Mesodermal cell (in vitro differentiated cells): Measurements from ENCODE around the gene TNFRSF4.

Experiments
- H3K27ac ChIP-seq: 2 replicates; pipeline ENCODE4 v1.7.0; 2013; ENCODE audit warnings: mild to moderate bottlenecking, low read depth, low read length, moderate library complexity; ENCODE audit not compliant: severe bottlenecking
- H3K36me3 ChIP-seq: 2 replicates; pipeline ENCODE4 v1.7.1; 2013; ENCODE audit warnings: mild to moderate bottlenecking, low read length, moderate library complexity; ENCODE audit not compliant: control insufficient read depth, insufficient read depth
- H3K4me1 ChIP-seq: one replicate; pipeline ENCODE4 v1.7.1; 2013; ENCODE audit warnings: mild to moderate bottlenecking, low read length; ENCODE audit not compliant: insufficient read depth, control insufficient read depth, poor library complexity, severe bottlenecking
- H3K4me3 ChIP-seq: 2 replicates; pipeline ENCODE4 v1.7.0; 2013; ENCODE audit warnings: low read length, control low read depth, mild to moderate bottlenecking; ENCODE audit not compliant: insufficient read depth, poor library complexity, severe bottlenecking; ENCODE audit errors: extremely low read depth
- H3K9me3 ChIP-seq: 2 replicates; pipeline ENCODE4 v1.7.1; 2013; ENCODE audit warnings: mild to moderate bottlenecking, low read length, moderate library complexity; ENCODE audit not compliant: control insufficient read depth
- WGBS, 2 experiments: methylation state at CpG; one replicate each; pipeline ENCODE4 v1.1.5; 2013; ENCODE audit warnings: missing lambda C conversion rate in 2 of 2; ENCODE audit not compliant: insufficient coverage in 2 of 2; 5-methylcytosine and 5-hydroxymethylcytosine counted together

The TNFRSF4 gene

DNA sequence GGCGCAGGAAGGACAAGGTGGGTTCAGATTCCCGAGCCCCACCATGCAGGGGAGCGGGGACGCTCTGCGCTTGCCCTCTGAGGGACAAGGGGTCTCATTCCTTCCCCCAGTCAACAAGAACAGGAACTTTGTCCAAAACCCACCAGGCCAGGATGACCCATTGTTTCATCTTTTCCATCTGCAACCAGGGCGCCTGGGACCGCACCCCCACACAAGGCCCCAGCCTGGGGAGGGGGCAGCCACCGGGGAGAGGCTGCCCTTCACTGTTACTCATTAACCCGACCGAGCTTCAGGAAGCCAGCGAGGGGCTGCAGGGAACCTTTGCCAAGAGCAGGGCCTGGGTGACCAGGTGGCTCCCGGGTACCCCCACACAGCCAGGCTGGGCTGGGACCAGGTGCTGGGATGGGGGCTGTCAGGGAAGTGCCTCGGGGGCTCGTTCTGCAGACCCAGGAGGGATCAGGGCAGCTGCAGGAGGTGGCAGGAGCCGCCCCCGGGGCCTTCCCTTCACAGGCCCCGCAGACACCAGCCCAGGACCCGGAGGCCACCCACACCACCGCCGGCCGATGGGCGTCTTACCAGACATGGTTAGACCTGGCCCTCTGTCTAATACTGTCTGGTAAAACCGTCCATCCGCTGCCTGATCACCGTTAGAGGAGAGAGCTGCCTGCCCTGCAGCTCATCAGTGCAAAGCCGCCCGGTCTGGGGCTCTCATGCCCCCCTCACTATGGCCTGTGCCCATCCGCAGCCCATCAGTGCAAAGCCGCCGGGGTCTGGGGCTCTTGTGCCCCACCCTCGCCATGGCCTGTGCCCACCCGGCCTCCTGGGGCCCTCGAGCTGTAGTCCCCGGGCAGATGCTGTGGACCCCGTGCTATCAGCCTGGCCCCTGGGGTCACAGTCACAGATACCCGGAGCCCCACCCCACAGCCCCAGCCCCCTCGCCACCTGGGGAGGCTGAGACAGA lies 45.2 kb downstream of the TNFRSF4 start:
- 87 to 90% methylated on average over 35 to 36 of the region's 37 CpGs for WGBS, 2 experiments
- no peaks in the 10 kb centered on the region for H3K9me3 ChIP-seq
- no peak overlapping the region for H3K4me3 ChIP-seq
- H3K27ac ChIP-seq, result no peak overlapping the region
- H3K4me1 ChIP-seq, result peaks cover 15% of the 10 kb centered on the region
- no peaks in the 10 kb centered on the region for H3K36me3 ChIP-seq

- WGBS, 2 experiments, result 93 to 94% methylated on average over 25 to 27 of the region's 36 CpGs
- Histone ChIP-seq H3K27ac (no peak overlapping the region), H3K4me3 (no peak overlapping the region)
Measured at GRCh38 chr1:1167841-1168450, 46.0 kb downstream of the TNFRSF4 start.

GRCh38 chr1:1167398-1167821 lies 46.5 kb downstream of the TNFRSF4 start:
- Histone ChIP-seq H3K4me1 (peaks cover 15% of the 10 kb centered on the region), H3K4me3 (no peak overlapping the region), H3K36me3 (no peaks in the 10 kb centered on the region), H3K9me3 (no peaks in the 10 kb centered on the region), H3K27ac (no peak overlapping the region)
- WGBS, 2 experiments, result 89 to 92% methylated on average over 12 to 18 of the region's 20 CpGs

More at GRCh38 chr1:1167841-1168450, 46.0 kb downstream of the TNFRSF4 start:
- Histone ChIP-seq H3K36me3 (no peaks in the 10 kb centered on the region), H3K9me3 (no peaks in the 10 kb centered on the region), H3K4me1 (peaks cover 15% of the 10 kb centered on the region)

DNA sequence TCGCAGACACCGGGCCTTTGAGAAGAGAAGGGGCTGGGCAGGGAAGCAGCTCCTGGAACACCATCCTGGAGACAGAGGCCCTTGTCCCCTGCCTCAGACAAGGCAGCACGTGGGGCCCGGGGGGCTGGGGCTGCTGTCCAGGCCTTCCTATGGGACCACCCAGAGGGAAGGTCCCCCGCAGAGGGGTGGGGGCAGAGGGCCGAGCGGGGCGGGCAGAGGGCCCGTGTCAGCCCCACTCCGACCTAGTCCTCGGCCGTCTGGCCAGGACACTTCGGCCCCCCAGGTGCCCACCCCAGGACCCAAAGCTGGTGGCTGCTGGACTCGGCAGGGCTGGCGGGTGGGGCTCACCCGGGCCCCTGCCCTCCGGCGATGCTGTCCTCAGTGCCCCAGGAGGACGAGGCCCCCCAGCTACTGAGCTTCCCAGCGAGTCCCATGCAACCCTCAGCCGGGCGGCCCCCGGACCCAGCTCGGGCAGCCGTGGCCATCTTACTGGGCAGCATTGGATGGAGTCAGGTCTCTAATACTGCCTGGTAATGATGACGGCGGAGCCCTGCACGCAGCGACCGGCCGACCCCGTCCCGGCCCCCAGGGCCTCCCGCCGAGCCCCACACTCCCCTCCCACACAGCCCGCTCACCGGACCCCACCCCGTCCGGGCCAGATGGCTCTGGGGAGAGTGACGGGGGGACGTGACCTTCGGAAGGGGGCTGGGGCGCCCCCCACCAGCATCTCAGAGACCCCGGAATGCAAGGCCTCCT lies 47.1 kb downstream of the TNFRSF4 start:
- Histone ChIP-seq H3K27ac (no peak overlapping the region), H3K4me3 (no peak overlapping the region)
- WGBS, 2 experiments, result 92 to 94% methylated on average over 27 to 42 of the region's 44 CpGs

DNA sequence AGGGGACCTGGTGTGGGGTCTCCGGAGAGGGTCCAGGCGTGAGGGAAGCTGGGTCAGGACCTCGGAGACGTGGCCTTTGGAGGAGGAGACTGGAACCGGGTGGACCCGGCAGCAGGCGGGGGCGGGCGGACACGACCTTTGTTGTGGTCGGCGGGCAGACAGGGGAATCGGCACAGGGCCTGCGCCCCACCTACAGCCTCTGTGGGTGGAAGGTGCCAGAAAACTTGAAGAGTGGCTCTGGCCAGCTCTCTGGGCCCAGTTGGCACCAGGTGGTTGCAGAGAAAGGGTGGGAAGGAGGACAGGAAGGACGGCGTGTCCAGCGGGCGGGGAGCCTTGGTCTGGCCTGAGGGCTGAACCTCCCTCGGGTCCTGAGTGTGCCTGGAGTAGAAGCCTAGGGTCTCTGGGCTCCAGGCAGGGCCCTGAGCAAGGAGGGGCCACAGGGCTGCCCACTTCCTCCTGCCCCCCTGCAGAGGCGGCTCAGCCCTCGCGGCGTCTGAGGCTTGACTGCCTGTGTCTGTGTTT lies 48.0 kb downstream of the TNFRSF4 start:
- H3K4me3 ChIP-seq, result no peak overlapping the region
- WGBS, 2 experiments, result 86 to 88% methylated on average over 18 to 23 of the region's 23 CpGs
- no peaks in the 10 kb centered on the region for H3K9me3 ChIP-seq
- H3K27ac ChIP-seq, result no peak overlapping the region
- H3K36me3 ChIP-seq, result no peaks in the 10 kb centered on the region
- H3K4me1 ChIP-seq, result peaks cover 15% of the 10 kb centered on the region

More for the DNA sequence above, 47.1 kb downstream of the TNFRSF4 start:
- no peaks in the 10 kb centered on the region for H3K36me3 ChIP-seq
- H3K9me3 ChIP-seq, result no peaks in the 10 kb centered on the region
- peaks cover 15% of the 10 kb centered on the region for H3K4me1 ChIP-seq

- Histone ChIP-seq H3K27ac (no peak overlapping the region), H3K9me3 (no peaks in the 10 kb centered on the region), H3K4me3 (no peak overlapping the region), H3K4me1 (peaks cover 12% of the 10 kb centered on the region), H3K36me3 (no peaks in the 10 kb centered on the region)
- 87 to 90% methylated on average over 12 of the region's 12 CpGs for WGBS, 2 experiments
Measured at GRCh38 chr1:1165485-1165884, 48.5 kb downstream of the TNFRSF4 start.

DNA sequence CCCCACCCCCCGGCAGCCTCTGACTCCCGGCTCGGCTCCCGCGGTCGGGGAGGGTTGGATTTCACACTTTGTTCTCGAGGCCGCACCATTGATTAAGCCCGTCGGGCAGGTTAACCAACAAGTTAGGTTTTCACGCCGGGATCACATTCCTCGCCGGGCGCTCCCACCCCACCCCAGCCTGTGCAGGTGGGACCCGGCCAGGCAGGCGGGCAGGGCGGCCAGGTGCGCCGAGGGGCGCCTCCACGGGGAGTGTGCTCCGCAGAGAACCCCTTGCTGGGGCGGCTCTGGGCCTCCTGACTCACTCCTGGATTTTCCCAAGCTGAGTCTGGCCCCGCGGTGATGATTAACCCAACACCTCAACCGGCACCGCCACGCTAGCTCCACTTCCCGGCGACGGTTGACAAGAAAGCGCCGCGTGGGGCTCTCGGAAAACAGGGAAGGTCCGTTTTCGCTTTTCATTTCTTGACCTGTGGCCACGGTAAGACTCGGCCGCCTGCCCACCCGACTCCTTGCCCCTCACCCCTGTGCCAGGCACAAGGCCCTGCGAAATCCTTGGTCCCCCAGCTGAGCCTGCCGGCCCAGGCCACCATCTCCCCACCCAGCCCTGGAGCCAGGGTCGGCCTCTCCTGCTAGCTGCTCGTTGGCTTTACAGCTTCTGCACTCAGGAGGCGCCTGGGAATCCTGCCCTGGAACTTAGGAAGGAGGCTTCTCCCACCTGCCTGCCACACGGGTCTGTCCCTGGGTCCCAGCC lies 49.1 kb downstream of the TNFRSF4 start:
- H3K27ac ChIP-seq, result no peak overlapping the region
- peaks cover 7% of the 10 kb centered on the region for H3K4me1 ChIP-seq
- H3K36me3 ChIP-seq, result no peaks in the 10 kb centered on the region
- WGBS, 2 experiments, result 84 to 87% methylated on average over 43 to 44 of the region's 48 CpGs
- no peak overlapping the region for H3K4me3 ChIP-seq
- H3K9me3 ChIP-seq, result no peaks in the 10 kb centered on the region

GRCh38 chr1:1164361-1164700 lies 49.6 kb downstream of the TNFRSF4 start:
- H3K4me3 ChIP-seq, result no peak overlapping the region
- H3K9me3 ChIP-seq, result no peaks in the 10 kb centered on the region
- peaks cover 7% of the 10 kb centered on the region for H3K4me1 ChIP-seq
- H3K27ac ChIP-seq, result no peak overlapping the region
- no peaks in the 10 kb centered on the region for H3K36me3 ChIP-seq
- 90 to 95% methylated on average over 26 of the region's 26 CpGs for WGBS, 2 experiments

DNA sequence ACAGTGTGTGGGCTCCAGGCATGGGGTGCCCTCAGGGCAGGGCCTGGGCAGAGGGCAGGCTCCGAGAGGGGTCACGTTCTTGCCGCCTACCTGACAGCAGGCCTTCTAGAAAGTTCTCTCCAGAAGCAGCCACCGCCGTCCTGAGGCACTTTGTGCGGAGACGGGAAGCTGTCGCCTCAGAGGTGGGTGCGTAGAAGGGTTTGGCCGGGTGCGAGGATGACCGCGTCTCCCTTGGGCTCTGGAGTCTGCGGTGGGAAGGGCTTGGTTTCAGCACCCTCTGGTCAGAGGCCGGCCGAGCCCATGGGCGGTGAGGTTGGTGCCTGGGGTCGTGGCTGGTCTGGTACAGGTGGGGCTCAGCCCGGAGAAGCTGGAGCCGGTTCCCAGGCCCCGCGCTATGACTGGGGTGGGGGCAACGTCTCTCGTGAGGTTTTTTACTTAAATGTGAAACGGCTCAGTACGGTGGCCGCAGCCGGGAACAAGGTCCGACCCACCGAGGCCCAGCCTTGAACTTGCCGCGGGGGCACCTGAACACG lies 50.3 kb downstream of the TNFRSF4 start:
- Histone ChIP-seq H3K4me3 (no peak overlapping the region), H3K27ac (no peak overlapping the region), H3K36me3 (no peaks in the 10 kb centered on the region), H3K4me1 (peaks cover 8% of the 10 kb centered on the region), H3K9me3 (no peaks in the 10 kb centered on the region)
- 97 to 98% methylated on average over 31 of the region's 33 CpGs for WGBS, 2 experiments
